ENCODE data around the gene PRPSAP1.

DNA sequence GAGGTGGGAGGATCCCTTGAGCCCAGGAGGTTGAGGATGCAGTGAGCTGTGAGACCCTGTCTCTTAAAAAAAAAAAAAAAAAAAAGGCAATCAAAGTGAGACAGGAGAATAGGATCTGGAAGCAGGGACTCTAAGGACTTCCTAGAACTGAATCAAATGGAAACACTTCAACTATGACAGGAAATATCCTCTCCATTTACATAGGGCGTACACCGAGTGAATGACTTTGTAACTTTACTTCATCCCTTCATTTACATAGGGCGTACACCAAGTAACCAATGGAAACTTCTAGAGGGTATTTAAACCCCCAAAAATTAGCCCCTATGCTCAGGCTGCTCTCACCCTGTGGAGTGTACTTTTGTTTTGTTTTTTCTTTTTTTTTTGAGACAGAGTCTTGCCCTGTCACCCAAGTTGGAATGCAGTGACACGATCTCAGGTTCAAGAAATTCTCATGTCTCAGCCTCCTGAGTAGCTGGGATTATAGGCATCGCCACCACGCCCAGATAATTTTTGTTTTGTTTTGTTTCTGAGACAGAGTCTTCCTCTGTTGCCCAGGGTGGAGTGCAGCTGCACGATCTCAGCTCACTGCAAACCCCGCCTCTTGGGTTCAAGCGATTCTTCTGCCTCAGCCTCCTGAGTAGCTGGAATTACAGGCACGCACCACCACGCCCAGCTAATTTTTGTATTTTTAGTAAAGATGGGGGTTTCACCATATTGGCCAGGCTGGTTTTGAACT, 9.6 kb upstream of the PRPSAP1 start:
- no peak for TF ChIP-seq POLR2A (IDR thresholded peaks at IDR 0.05)
- TF ChIP-seq, protein P1, sequence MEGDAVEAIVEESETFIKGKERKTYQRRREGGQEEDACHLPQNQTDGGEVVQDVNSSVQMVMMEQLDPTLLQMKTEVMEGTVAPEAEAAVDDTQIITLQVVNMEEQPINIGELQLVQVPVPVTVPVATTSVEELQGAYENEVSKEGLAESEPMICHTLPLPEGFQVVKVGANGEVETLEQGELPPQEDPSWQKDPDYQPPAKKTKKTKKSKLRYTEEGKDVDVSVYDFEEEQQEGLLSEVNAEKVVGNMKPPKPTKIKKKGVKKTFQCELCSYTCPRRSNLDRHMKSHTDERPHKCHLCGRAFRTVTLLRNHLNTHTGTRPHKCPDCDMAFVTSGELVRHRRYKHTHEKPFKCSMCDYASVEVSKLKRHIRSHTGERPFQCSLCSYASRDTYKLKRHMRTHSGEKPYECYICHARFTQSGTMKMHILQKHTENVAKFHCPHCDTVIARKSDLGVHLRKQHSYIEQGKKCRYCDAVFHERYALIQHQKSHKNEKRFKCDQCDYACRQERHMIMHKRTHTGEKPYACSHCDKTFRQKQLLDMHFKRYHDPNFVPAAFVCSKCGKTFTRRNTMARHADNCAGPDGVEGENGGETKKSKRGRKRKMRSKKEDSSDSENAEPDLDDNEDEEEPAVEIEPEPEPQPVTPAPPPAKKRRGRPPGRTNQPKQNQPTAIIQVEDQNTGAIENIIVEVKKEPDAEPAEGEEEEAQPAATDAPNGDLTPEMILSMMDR (IDR thresholded peaks at IDR 0.05 in 4 of 5, conservative IDR thresholded peaks at IDR 0.05 in 1 of 5) = no peak
